Measurements from ENCODE around the gene FRMD4A. TPM values are rescaled to one million over a fixed set of nuclear protein-coding genes. Genes with fewer than 3 reads are reported as not detected.

Gene FRMD4A
- total RNA-seq, 1 experiment from 2014 or later: 18.3 TPM

- no peak for DNase-seq
- Histone ChIP-seq H3K79me2 (ENCODE audit: low read depth) (no peaks in the 10 kb centered on the region), H3K4me1 (replicated peaks; ENCODE audit: insufficient read depth) (no peaks in the 10 kb centered on the region), H3K4me3 (no peak overlapping the region), H3K9me3 (ENCODE audit: insufficient read depth, low read depth) (no peaks in the 10 kb centered on the region), H3F3A (ENCODE audit: insufficient read depth, low read depth) (no peaks in the 10 kb centered on the region), H3K27me3 (ENCODE audit: insufficient read depth, low read depth) (peaks cover 69% of the 10 kb centered on the region), H3K36me3 (ENCODE audit: low read depth) (no peaks in the 10 kb centered on the region), H3K27ac (no peak overlapping the region), H2AFZ (no peak overlapping the region), H3K4me2 (no peak overlapping the region), H4K20me1 (ENCODE audit: insufficient read depth) (no peaks in the 10 kb centered on the region), H3K9me2 (ENCODE audit: insufficient read depth) (no peaks in the 10 kb centered on the region)
- intact Hi-C loops (cut with micrococcal nuclease; ENCODE audit: unreplicated experiment): no loop called here
- no TSS peak for BruUV-seq (replicated peaks)
- ChIA-PET POLR2A (ENCODE audit: unreplicated experiment) (no interaction called here), CTCF (no interaction called here)
- no peak for TF ChIP-seq CTCF (conservative IDR thresholded peaks at IDR 0.05)
- no peak for TF ChIP-seq EZH2 (IDR thresholded peaks at IDR 0.05; ENCODE audit: low read depth)
Observed at GRCh38 chr10:14327527-14327926, 3.2 kb downstream of the FRMD4A start.

GRCh38 chr10:14326581-14326980 lies 4.1 kb downstream of the FRMD4A start:
- H3K4me3 ChIP-seq: no peak overlapping the region
- peaks cover 70% of the 10 kb centered on the region for H3K27me3 ChIP-seq (ENCODE audit: insufficient read depth, low read depth)
- ChIA-PET POLR2A (ENCODE audit: unreplicated experiment) (no interaction called here), CTCF (interaction anchor here (0.5 kb wide), 1 partner anchor 141 kb away, joined by 3 read pairs; no protein-coding TSS in a partner anchor)
- no peak overlapping the region for H3K27ac ChIP-seq
- no peaks in the 10 kb centered on the region for H3K36me3 ChIP-seq (ENCODE audit: low read depth)
- no peaks in the 10 kb centered on the region for H3K4me1 ChIP-seq (replicated peaks; ENCODE audit: insufficient read depth)
- H3K9me2 ChIP-seq (ENCODE audit: insufficient read depth): no peaks in the 10 kb centered on the region
- H2AFZ ChIP-seq: no peak overlapping the region
- H3F3A ChIP-seq (ENCODE audit: insufficient read depth, low read depth): no peaks in the 10 kb centered on the region
- intact Hi-C loops (cut with micrococcal nuclease; ENCODE audit: unreplicated experiment): no loop called here
- no peak overlapping the region for H3K4me2 ChIP-seq
- no peaks in the 10 kb centered on the region for H4K20me1 ChIP-seq (ENCODE audit: insufficient read depth)
- H3K79me2 ChIP-seq (ENCODE audit: low read depth): no peaks in the 10 kb centered on the region
- TF ChIP-seq EZH2 (IDR thresholded peaks at IDR 0.05; ENCODE audit: low read depth) (no peak), CTCF (conservative IDR thresholded peaks at IDR 0.05) (no peak)
- no peaks in the 10 kb centered on the region for H3K9me3 ChIP-seq (ENCODE audit: insufficient read depth, low read depth)
- BruUV-seq (replicated peaks): no TSS peak
- DNase-seq: no peak

GRCh38 chr10:14325325-14325955 lies 5.3 kb downstream of the FRMD4A start:
- intact Hi-C loops (cut with micrococcal nuclease; ENCODE audit: unreplicated experiment): no loop called here
- Histone ChIP-seq H3K79me2 (ENCODE audit: low read depth) (no peaks in the 10 kb centered on the region), H3K36me3 (ENCODE audit: low read depth) (no peaks in the 10 kb centered on the region), H3K9me3 (ENCODE audit: insufficient read depth, low read depth) (no peaks in the 10 kb centered on the region), H3K4me3 (no peak overlapping the region), H3K27me3 (ENCODE audit: insufficient read depth, low read depth) (peaks cover 60% of the 10 kb centered on the region), H3F3A (ENCODE audit: insufficient read depth, low read depth) (no peaks in the 10 kb centered on the region), H3K27ac (no peak overlapping the region), H3K9me2 (ENCODE audit: insufficient read depth) (no peaks in the 10 kb centered on the region), H4K20me1 (ENCODE audit: insufficient read depth) (no peaks in the 10 kb centered on the region), H2AFZ (no peak overlapping the region), H3K4me1 (replicated peaks; ENCODE audit: insufficient read depth) (no peaks in the 10 kb centered on the region), H3K4me2 (no peak overlapping the region)
- POLR2A ChIA-PET (ENCODE audit: unreplicated experiment): no interaction called here
- TF ChIP-seq CTCF (conservative IDR thresholded peaks at IDR 0.05): peak; percentile 62
- TF ChIP-seq EZH2 (IDR thresholded peaks at IDR 0.05; ENCODE audit: low read depth): no peak
- peak in 1 of 2 experiments; percentile 8 for DNase-seq
- CTCF ChIA-PET: no interaction called here
- no TSS peak for BruUV-seq (replicated peaks)
